ENCODE data around the gene RIPOR3.

DNA sequence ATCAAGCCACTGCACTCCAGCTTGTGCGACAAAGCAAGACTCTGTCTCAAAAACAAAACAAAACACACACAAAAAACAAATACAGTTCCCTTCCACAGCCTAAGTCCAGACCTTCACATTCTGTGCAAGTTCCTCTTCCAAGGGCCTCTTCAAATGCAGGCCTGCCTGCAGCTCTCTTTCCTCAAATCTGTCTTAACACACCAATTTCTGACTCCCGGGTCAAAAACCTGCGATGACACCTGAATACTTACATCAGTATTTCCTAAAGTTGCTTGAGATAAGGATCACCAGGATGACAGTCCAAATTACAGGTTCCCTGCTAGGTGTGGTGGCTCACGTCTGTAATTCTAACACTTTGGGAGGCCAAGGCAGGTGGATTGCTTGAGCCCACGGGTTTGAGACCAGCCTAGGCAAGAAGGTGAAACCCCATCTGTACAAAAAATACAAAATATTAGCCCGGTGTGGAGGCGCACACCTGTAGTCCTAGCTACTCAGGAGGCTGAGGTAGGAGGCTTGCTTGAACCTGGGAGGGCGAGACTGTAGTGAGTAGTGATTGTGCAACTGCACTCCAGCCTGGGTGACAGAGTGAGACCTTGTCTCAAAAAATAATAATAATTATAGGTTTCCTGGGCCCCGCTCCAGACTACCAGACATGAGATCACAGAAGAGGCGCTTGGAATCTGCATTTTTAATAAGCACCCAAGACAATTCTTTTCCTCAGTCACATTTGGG is 31.2 kb upstream of the RIPOR3 start:
- TF ChIP-seq, protein P1, sequence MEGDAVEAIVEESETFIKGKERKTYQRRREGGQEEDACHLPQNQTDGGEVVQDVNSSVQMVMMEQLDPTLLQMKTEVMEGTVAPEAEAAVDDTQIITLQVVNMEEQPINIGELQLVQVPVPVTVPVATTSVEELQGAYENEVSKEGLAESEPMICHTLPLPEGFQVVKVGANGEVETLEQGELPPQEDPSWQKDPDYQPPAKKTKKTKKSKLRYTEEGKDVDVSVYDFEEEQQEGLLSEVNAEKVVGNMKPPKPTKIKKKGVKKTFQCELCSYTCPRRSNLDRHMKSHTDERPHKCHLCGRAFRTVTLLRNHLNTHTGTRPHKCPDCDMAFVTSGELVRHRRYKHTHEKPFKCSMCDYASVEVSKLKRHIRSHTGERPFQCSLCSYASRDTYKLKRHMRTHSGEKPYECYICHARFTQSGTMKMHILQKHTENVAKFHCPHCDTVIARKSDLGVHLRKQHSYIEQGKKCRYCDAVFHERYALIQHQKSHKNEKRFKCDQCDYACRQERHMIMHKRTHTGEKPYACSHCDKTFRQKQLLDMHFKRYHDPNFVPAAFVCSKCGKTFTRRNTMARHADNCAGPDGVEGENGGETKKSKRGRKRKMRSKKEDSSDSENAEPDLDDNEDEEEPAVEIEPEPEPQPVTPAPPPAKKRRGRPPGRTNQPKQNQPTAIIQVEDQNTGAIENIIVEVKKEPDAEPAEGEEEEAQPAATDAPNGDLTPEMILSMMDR (IDR thresholded peaks at IDR 0.05; ENCODE audit: low read length), result no peak
- TF ChIP-seq EZH2 (IDR thresholded peaks at IDR 0.05; ENCODE audit: borderline replicate concordance, low read length), result no peak
